Gastroesophageal sphincter (tissue), 4 donors: ENCODE measurements around the gene MPND. TPM values are rescaled to one million over a fixed set of nuclear protein-coding genes. Genes with fewer than 3 reads are reported as not detected.

Experiments
- ATAC-seq: fragments of 150-250 bp; one replicate; pipeline ENCODE4 v1.9.1; 2016; ENCODE audit warnings: mild to moderate bottlenecking, moderate library complexity
- H3K27ac ChIP-seq, 4 donors: fragments of 200-600 bp; sonication (generic) in 3 of 4; 1 replicate in 3 of 4; 2 replicates in 1 of 4; pipeline ENCODE4 v1.5.1; 2016 to 2019
- H3K27me3 ChIP-seq: fragments of 200-600 bp; sonication (generic); one replicate; pipeline ENCODE4 v1.5.1; 2019
- H3K36me3 ChIP-seq, 2 donors: fragments of 200-600 bp; sonication (generic); one replicate each; pipeline ENCODE4 v1.5.1; 2019; ENCODE audit warnings: control low read depth in 1 of 2
- H3K4me1 ChIP-seq, 3 donors: fragments of 200-600 bp; sonication (generic); 1 replicate in 2 of 3; 2 replicates in 1 of 3; pipeline ENCODE4 v1.5.1; 2016 to 2019; ENCODE audit warnings: control low read depth in 2 of 3
- H3K4me3 ChIP-seq, 2 donors: fragments of 200-600 bp; sonication (generic); one replicate each; pipeline ENCODE4 v1.5.1; 2019; ENCODE audit warnings: mild to moderate bottlenecking in 1 of 2, moderate library complexity in 1 of 2
- H3K9me3 ChIP-seq, 3 donors: fragments of 200-600 bp; sonication (generic); one replicate each; pipeline ENCODE4 v1.5.1; 2017 to 2019; ENCODE audit warnings: control low read depth in 2 of 3
- CTCF ChIP-seq, 4 experiments: fragments of 200-600 bp in 2 of 4; fragments of 450-650 bp in 2 of 4; sonication (generic) in 1 of 4; IDR thresholded peaks; one replicate each; pipeline ENCODE4 v1.5.1; 2017 to 2019; ENCODE audit warnings: antibody characterized with exemption in 4 of 4, mild to moderate bottlenecking in 2 of 4, moderate library complexity in 2 of 4
- EP300 ChIP-seq: sonication (generic); formaldehyde crosslinking; IDR thresholded peaks from one replicate; pipeline ENCODE4 v1.6.1; 2017; ENCODE audit warnings: antibody characterized with exemption, mild to moderate bottlenecking
- POLR2A ChIP-seq, 2 donors: fragments of 450-650 bp; IDR thresholded peaks; one replicate each; pipeline ENCODE4 v1.6.1; 2017; ENCODE audit warnings: antibody characterized with exemption in 2 of 2, mild to moderate bottlenecking in 2 of 2, moderate library complexity in 1 of 2
- POLR2AphosphoS5 ChIP-seq: sonication (generic); formaldehyde crosslinking; IDR thresholded peaks from one replicate; pipeline ENCODE4 v1.6.1; 2017; ENCODE audit warnings: antibody characterized with exemption
- WGBS, 2 donors: methylation state at CpG; one replicate each; pipeline ENCODE4 v1.1.5; 2018; ENCODE audit warnings: low coverage in 1 of 2; 5-methylcytosine and 5-hydroxymethylcytosine counted together
- total RNA-seq, 4 donors: library from RNA; depleted of rRNA; stranded (reverse); fragments of >200 nt; gene quantifications; one replicate each; pipeline ENCODE4 v1.1.0, GENCODE V29; 2016

MPND gene
- total RNA-seq, 4 donors from 2014 or later, result 4.7 to 7.5 (median 6.0) TPM

GRCh38 chr19:4320419-4320818 lies 22.9 kb upstream of the MPND start:
- Histone ChIP-seq H3K4me3 (no peak overlapping the region), H3K36me3 (no peaks in the 10 kb centered on the region), H3K27ac (no peak overlapping the region), H3K9me3 (peaks cover 0 to 6% (median 0%) of the 10 kb centered on the region in 3 donors), H3K4me1 (no peaks in the 10 kb centered on the region), H3K27me3 (peaks cover 29% of the 10 kb centered on the region)
- WGBS, 2 donors, result 88 to 95% methylated on average over 2 of the region's 2 CpGs
- TF ChIP-seq EP300, result no peak
- TF ChIP-seq CTCF (IDR thresholded peaks at IDR 0.05), result no peak
- ATAC-seq, result no peak

GRCh38 chr19:4322942-4323665 lies 20.3 kb upstream of the MPND start:
- 63 to 100% methylated on average over 2 to 5 of the region's 37 CpGs for WGBS, 2 donors
- H3K27me3 ChIP-seq, result peaks cover 31% of the 10 kb centered on the region
- H3K27ac ChIP-seq, result no peak overlapping the region
- H3K9me3 ChIP-seq, result peaks cover 0 to 6% (median 0%) of the 10 kb centered on the region in 3 donors
- no peaks in the 10 kb centered on the region for H3K36me3 ChIP-seq
- no peak for TF ChIP-seq EP300
- TF ChIP-seq POLR2AphosphoS5, result no peak
- no peak for TF ChIP-seq POLR2A (IDR thresholded peaks at IDR 0.05)
- TF ChIP-seq CTCF (IDR thresholded peaks at IDR 0.05), result no peak
- peaks cover 0 to 16% (median 8%) of the 10 kb centered on the region in 3 donors for H3K4me1 ChIP-seq
- no peak for ATAC-seq
- no peak overlapping the region for H3K4me3 ChIP-seq

GRCh38 chr19:4323692-4324091 lies 19.7 kb upstream of the MPND start:
- no peak for TF ChIP-seq POLR2AphosphoS5
- TF ChIP-seq POLR2A (IDR thresholded peaks at IDR 0.05), result no peak
- no peak for TF ChIP-seq CTCF (IDR thresholded peaks at IDR 0.05)
- TF ChIP-seq EP300, result no peak
- no peak for ATAC-seq
- H3K36me3 ChIP-seq, result no peaks in the 10 kb centered on the region
- no peak overlapping the region for H3K4me3 ChIP-seq
- H3K4me1 ChIP-seq, result peaks cover 0 to 21% (median 8%) of the 10 kb centered on the region in 3 donors
- H3K9me3 ChIP-seq, result peaks cover 0 to 6% (median 0%) of the 10 kb centered on the region in 3 donors
- no CpG with 5 or more reads among the region's 9 CpGs for WGBS, 2 donors
- H3K27ac ChIP-seq, result no peak overlapping the region
- peaks cover 34% of the 10 kb centered on the region for H3K27me3 ChIP-seq

GRCh38 chr19:4324228-4324627 lies 19.1 kb upstream of the MPND start:
- Histone ChIP-seq H3K4me3 (no peak overlapping the region), H3K36me3 (no peaks in the 10 kb centered on the region), H3K9me3 (peaks cover 0 to 6% (median 0%) of the 10 kb centered on the region in 3 donors), H3K27me3 (peaks cover 39% of the 10 kb centered on the region), H3K27ac (no peak overlapping the region), H3K4me1 (peaks cover 0 to 26% (median 8%) of the 10 kb centered on the region in 3 donors)
- 73 to 81% methylated on average over 4 to 6 of the region's 12 CpGs for WGBS, 2 donors
- TF ChIP-seq POLR2A (IDR thresholded peaks at IDR 0.05) (no peak), EP300 (no peak), CTCF (IDR thresholded peaks at IDR 0.05) (no peak), POLR2AphosphoS5 (no peak)
- ATAC-seq, result no peak

GRCh38 chr19:4326215-4326836 lies 17.0 kb upstream of the MPND start:
- TF ChIP-seq POLR2A (IDR thresholded peaks at IDR 0.05), result no peak
- no peak for TF ChIP-seq POLR2AphosphoS5
- TF ChIP-seq EP300, result no peak
- no peak for TF ChIP-seq CTCF (IDR thresholded peaks at IDR 0.05)
- no peak for ATAC-seq
- no peak overlapping the region for H3K4me3 ChIP-seq
- no peak overlapping the region for H3K27ac ChIP-seq
- peaks cover 0 to 26% (median 8%) of the 10 kb centered on the region in 3 donors for H3K4me1 ChIP-seq
- no peaks in the 10 kb centered on the region for H3K36me3 ChIP-seq
- peaks cover 0 to 6% (median 0%) of the 10 kb centered on the region in 3 donors for H3K9me3 ChIP-seq
- peaks cover 45% of the 10 kb centered on the region for H3K27me3 ChIP-seq
- 45 to 48% methylated on average over 9 to 10 of the region's 13 CpGs for WGBS, 2 donors
